AG04449 (cell line): ENCODE results near the gene PPL.

Experiments used
- CTCF ChIA-PET: fragments of 350-600 bp; formaldehyde crosslinking; extraction: SDS; loops from one replicate; lab custom pipeline; 2021; ENCODE audit warnings: antibody characterized with exemption; lab: Yijun Ruan, JAX
- POLR2A ChIA-PET: fragments of 400-600, 350-600 bp; formaldehyde crosslinking; extraction: SDS; loops from one replicate; lab custom pipeline; 2020; ENCODE audit warnings: antibody characterized with exemption, inconsistent platforms; lab: Yijun Ruan, JAX
- DNase-seq: peaks from one replicate; pipeline ENCODE4 v3.0.0-alpha.2; 2010; ENCODE audit warnings: low read depth, low spot score
- H3K4me3 ChIP-seq: 2 replicates; pipeline ENCODE4 v1.5.1; 2011; ENCODE audit warnings: low read depth, mild to moderate bottlenecking, control low read depth, low read length
- TF ChIP-seq, protein P1 (sequence below): IDR thresholded peaks from one replicate; pipeline ENCODE4 v1.5.1; 2011; ENCODE audit warnings: mild to moderate bottlenecking, moderate library complexity, low read length, control low read depth, inconsistent platforms; ENCODE audit not compliant: insufficient read depth; ENCODE audit errors: missing control alignments

PPL gene

GRCh38 chr16:4890686-4891085 is 46.3 kb downstream of the PPL start:
- no peak overlapping the region for H3K4me3 ChIP-seq
- DNase-seq: no peak
- TF ChIP-seq, protein P1, sequence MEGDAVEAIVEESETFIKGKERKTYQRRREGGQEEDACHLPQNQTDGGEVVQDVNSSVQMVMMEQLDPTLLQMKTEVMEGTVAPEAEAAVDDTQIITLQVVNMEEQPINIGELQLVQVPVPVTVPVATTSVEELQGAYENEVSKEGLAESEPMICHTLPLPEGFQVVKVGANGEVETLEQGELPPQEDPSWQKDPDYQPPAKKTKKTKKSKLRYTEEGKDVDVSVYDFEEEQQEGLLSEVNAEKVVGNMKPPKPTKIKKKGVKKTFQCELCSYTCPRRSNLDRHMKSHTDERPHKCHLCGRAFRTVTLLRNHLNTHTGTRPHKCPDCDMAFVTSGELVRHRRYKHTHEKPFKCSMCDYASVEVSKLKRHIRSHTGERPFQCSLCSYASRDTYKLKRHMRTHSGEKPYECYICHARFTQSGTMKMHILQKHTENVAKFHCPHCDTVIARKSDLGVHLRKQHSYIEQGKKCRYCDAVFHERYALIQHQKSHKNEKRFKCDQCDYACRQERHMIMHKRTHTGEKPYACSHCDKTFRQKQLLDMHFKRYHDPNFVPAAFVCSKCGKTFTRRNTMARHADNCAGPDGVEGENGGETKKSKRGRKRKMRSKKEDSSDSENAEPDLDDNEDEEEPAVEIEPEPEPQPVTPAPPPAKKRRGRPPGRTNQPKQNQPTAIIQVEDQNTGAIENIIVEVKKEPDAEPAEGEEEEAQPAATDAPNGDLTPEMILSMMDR: no peak
- ChIA-PET CTCF (interaction anchor here (1.4 to 1.5 kb wide), 2 partner anchors 16 to 65 kb away, joined by 4 read pairs; no protein-coding TSS in a partner anchor), POLR2A (no interaction called here)

DNA sequence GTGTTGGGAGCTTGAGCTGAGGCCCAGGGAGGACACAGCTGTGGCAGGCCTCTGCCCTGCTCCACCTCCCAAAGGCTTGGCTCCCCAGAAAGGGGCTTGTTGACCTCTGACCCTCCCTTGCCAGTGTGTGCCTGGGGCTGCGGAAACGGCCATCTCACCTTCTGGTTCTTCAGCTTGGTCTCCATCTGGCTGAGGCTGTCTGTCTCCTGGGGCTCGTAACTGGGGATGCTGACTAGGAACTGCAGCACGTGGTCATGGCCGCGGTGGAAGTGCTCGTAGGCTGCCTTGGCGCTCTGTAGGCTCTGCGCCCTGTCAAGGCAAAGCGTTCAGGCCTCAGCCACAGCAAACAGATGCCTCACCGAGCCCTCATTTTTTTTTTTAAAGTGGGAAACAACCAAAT is 46.9 kb downstream of the PPL start:
- TF ChIP-seq, protein P1: no peak
- no peak for DNase-seq
- POLR2A ChIA-PET: interaction anchor here (0.5 kb wide), 1 partner anchor 48 kb away, joined by 3 read pairs; no protein-coding TSS in a partner anchor
- no peak overlapping the region for H3K4me3 ChIP-seq
- CTCF ChIA-PET: interaction anchor here (1.5 kb wide), 1 partner anchor 66 kb away, joined by 4 read pairs; no protein-coding TSS in a partner anchor

GRCh38 chr16:4888428-4889135 is 48.4 kb downstream of the PPL start:
- POLR2A ChIA-PET: no interaction called here
- no peak overlapping the region for H3K4me3 ChIP-seq
- CTCF ChIA-PET: interaction anchor here (1.0 kb wide), 1 partner anchor 24 kb away, joined by 3 read pairs; no protein-coding TSS in a partner anchor
- no peak for DNase-seq
- TF ChIP-seq, protein P1: no peak

DNA sequence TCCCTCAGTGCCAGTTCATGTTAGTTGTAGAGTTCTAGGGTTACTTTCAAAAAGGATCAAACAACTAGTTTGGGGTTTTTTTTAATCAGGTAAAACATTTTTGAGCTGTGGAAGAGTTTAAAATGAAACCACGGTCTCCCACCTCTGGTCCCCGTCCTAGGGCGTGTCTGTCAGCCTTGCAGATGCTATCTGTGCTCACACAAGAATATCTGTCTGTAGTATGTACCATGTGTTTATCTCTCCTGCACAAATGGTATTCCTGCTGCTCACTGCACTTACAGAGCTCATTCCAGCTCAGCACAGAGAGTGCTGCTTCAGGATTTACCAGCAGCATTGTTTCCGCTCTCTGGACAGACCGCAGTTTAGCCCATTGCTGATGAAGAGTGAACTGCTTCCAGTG is 50.8 kb downstream of the PPL start:
- POLR2A ChIA-PET: no interaction called here
- CTCF ChIA-PET: no interaction called here
- TF ChIP-seq, protein P1: no peak

GRCh38 chr16:4884972-4885874 is 51.7 kb downstream of the PPL start:
- POLR2A ChIA-PET: no interaction called here
- DNase-seq: no peak
- TF ChIP-seq, protein P1: no peak
- H3K4me3 ChIP-seq: no peak overlapping the region
- CTCF ChIA-PET: interaction anchor here (2.1 kb wide), 1 partner anchor 71 kb away, joined by 8 read pairs; no protein-coding TSS in a partner anchor

More for the DNA sequence above, 50.8 kb downstream of the PPL start:
- no peak overlapping the region for H3K4me3 ChIP-seq
- no peak for DNase-seq
